Breast epithelium (tissue), 4 donors: Measurements from ENCODE around the gene CCDC106. TPM values are rescaled to one million over a fixed set of nuclear protein-coding genes. Genes with fewer than 3 reads are reported as not detected.

Experiments used
- DNase-seq, 2 donors: peaks; one replicate each; pipeline ENCODE4 v3.0.0-alpha.2; 2019; ENCODE audit warnings: low spot score in 2 of 2
- H3K27ac ChIP-seq, 2 donors: fragments of 200-600 bp; sonication (generic) in 1 of 2; one replicate each; pipeline ENCODE4 v1.5.1; 2016 to 2019; ENCODE audit warnings: mild to moderate bottlenecking in 1 of 2
- H3K27me3 ChIP-seq, 2 donors: fragments of 200-600 bp; sonication (generic) in 1 of 2; one replicate each; pipeline versions ENCODE4 v1.5.1 to v1.6.0; 2017 to 2019; ENCODE audit warnings: control low read depth in 1 of 2, mild to moderate bottlenecking in 1 of 2
- H3K36me3 ChIP-seq: fragments of 200-600 bp; one replicate; pipeline ENCODE4 v1.5.1; 2019
- H3K4me1 ChIP-seq, 2 donors: fragments of 200-600 bp; sonication (generic); one replicate each; pipeline ENCODE4 v1.5.1; 2016 to 2019; ENCODE audit warnings: control low read depth in 1 of 2
- H3K4me3 ChIP-seq, 3 donors: fragments of 200-600 bp; sonication (generic); 1 replicate in 2 of 3; 2 replicates in 1 of 3; pipeline ENCODE4 v1.5.1; 2016 to 2019; ENCODE audit warnings: mild to moderate bottlenecking in 3 of 3, moderate library complexity in 2 of 3
- H3K9me3 ChIP-seq, 2 donors: fragments of 200-600 bp; sonication (generic) in 1 of 2; one replicate each; pipeline ENCODE4 v1.5.1; 2016 to 2019; ENCODE audit warnings: control low read depth in 1 of 2
- CTCF ChIP-seq, 3 donors: fragments of 450-650 bp; IDR thresholded peaks; one replicate each; pipeline ENCODE4 v1.5.1; 2016 to 2017; ENCODE audit warnings: antibody characterized with exemption in 3 of 3, mild to moderate bottlenecking in 3 of 3, moderate library complexity in 3 of 3
- POLR2A ChIP-seq: fragments of 450-650 bp; IDR thresholded peaks from one replicate; pipeline ENCODE4 v1.6.1; 2016; ENCODE audit warnings: antibody characterized with exemption, mild to moderate bottlenecking, moderate library complexity
- POLR2AphosphoS5 ChIP-seq, 3 donors: sonication (generic); formaldehyde crosslinking; IDR thresholded peaks; one replicate each; pipeline ENCODE4 v1.6.1; 2017; ENCODE audit warnings: antibody characterized with exemption in 3 of 3
- intact Hi-C: fragments of 100-400 bp; cut with DNase I; formaldehyde crosslinking; loops from one replicate; pipeline ENCODE4 v1.15.1; 2023; ENCODE audit warnings: low total_unique reads
- total RNA-seq, 3 donors: library from RNA; depleted of rRNA; stranded (reverse); fragments of >200 nt; gene quantifications; one replicate each; pipeline ENCODE4 v1.1.0, GENCODE V29; 2016

The CCDC106 gene
- total RNA-seq, 3 donors from 2014 or later = 7.9 to 10.5 (median 10.2) TPM

- Histone ChIP-seq H3K4me3 (peak within 1 kb of the TSS; percentile 88 to 91 (median 91)), H3K4me1 (peaks cover 0 to 6% of the 10 kb centered on the region in 2 donors), H3K27ac (peak within 1 kb of the TSS; percentile 93 to 98), H3K27me3 (no peaks in the 10 kb centered on the region), H3K36me3 (no peaks in the 10 kb centered on the region), H3K9me3 (no peaks in the 10 kb centered on the region)
- peak; percentile 57 to 72 for DNase-seq
- intact Hi-C loops = no loop called here
- TF ChIP-seq CTCF (IDR thresholded peaks at IDR 0.05) (peak in 2 of 3 donors; percentile 58 to 59), POLR2AphosphoS5 (IDR thresholded peaks at IDR 0.05) (no peak)
Observed at GRCh38 chr19:55605637-55606470, 42.2 kb upstream of the CCDC106 start, which contains the start of gene ZNF865. TSS of gene ZNF865 (plus strand) at chr19:55605647. CDS start at chr19:55613619, 7,972 bp downstream.

DNA sequence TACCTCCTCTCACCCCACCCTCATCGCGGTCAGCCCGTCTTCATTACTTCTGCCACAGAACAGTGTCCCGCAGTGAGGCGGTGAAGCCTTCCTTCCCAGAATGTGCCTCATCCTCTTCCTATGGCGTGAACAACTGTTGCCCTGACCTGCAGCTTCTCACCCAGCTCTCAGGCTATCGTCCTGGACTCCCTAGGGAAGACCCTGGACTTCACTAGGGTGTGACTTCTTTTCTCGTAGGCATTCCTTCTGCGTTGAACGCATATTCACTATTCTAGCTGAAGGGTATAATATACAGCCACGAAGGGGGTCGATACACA lies 41.6 kb upstream of the CCDC106 start:
- H3K9me3 ChIP-seq = no peaks in the 10 kb centered on the region
- no peaks in the 10 kb centered on the region for H3K36me3 ChIP-seq
- H3K27ac ChIP-seq = peak overlapping the region; percentile 93 to 98
- H3K4me3 ChIP-seq = peak overlapping the region; percentile 88 to 91 (median 91)
- intact Hi-C loops = no loop called here
- TF ChIP-seq POLR2A (no peak), POLR2AphosphoS5 (IDR thresholded peaks at IDR 0.05) (no peak), CTCF (IDR thresholded peaks at IDR 0.05) (no peak)
- no peak for DNase-seq
- H3K27me3 ChIP-seq = no peaks in the 10 kb centered on the region
- peaks cover 0 to 6% of the 10 kb centered on the region in 2 donors for H3K4me1 ChIP-seq

GRCh38 chr19:55606817-55607216 lies 41.2 kb upstream of the CCDC106 start:
- intact Hi-C loops = no loop called here
- DNase-seq = no peak
- no peak for TF ChIP-seq POLR2A
- no peak for TF ChIP-seq CTCF (IDR thresholded peaks at IDR 0.05)
- TF ChIP-seq POLR2AphosphoS5 (IDR thresholded peaks at IDR 0.05) = no peak
- H3K9me3 ChIP-seq = no peaks in the 10 kb centered on the region
- peak overlapping the region in 2 of 3 donors; percentile 88 to 91 for H3K4me3 ChIP-seq
- peak overlapping the region; percentile 93 to 98 for H3K27ac ChIP-seq
- no peaks in the 10 kb centered on the region for H3K27me3 ChIP-seq
- peaks cover 0 to 6% of the 10 kb centered on the region in 2 donors for H3K4me1 ChIP-seq
- H3K36me3 ChIP-seq = no peaks in the 10 kb centered on the region

DNA sequence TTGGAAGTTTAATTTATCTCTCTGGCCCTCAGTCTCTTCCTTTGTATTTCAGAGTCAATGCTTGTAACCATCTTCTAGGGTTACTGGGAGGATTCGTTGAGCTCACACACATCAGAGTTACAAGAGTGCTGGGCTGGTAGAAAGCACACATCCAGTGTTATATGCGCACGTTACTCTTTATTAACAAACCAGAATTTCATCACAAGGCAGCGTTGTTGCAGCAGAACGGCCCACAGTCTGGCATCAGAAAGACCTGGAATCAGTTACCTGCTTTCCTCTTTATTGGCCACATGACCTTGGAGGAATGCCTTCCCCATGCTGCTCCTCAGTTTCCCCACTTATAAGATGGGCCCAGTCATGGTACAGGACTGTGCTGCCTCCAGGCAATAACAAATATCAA lies 38.7 kb upstream of the CCDC106 start:
- intact Hi-C loops = no loop called here
- TF ChIP-seq POLR2A (no peak), CTCF (IDR thresholded peaks at IDR 0.05) (no peak), POLR2AphosphoS5 (IDR thresholded peaks at IDR 0.05) (no peak)
- Histone ChIP-seq H3K36me3 (peaks cover 5% of the 10 kb centered on the region), H3K4me3 (no peak overlapping the region), H3K9me3 (no peaks in the 10 kb centered on the region), H3K4me1 (peaks cover 0 to 6% of the 10 kb centered on the region in 2 donors), H3K27ac (no peak overlapping the region), H3K27me3 (no peaks in the 10 kb centered on the region)
- DNase-seq = no peak

GRCh38 chr19:55611300-55611982 lies 36.6 kb upstream of the CCDC106 start:
- H3K27me3 ChIP-seq = no peaks in the 10 kb centered on the region
- H3K9me3 ChIP-seq = no peaks in the 10 kb centered on the region
- no peak overlapping the region for H3K27ac ChIP-seq
- TF ChIP-seq CTCF (IDR thresholded peaks at IDR 0.05) = no peak
- no peak for TF ChIP-seq POLR2AphosphoS5 (IDR thresholded peaks at IDR 0.05)
- TF ChIP-seq POLR2A = no peak
- no peak for DNase-seq
- intact Hi-C loops = no loop called here
- H3K4me3 ChIP-seq = no peak overlapping the region
- peaks cover 22% of the 10 kb centered on the region for H3K36me3 ChIP-seq
- H3K4me1 ChIP-seq = peaks cover 0 to 5% of the 10 kb centered on the region in 2 donors
